Inferior parietal cortex (tissue), 1 donor: Measurements from ENCODE around the gene SDF2L1.
"Not testable (repeated sequence)": the region's sequence is repeated elsewhere in the genome, so short reads cannot be mapped to it uniquely, and the experiment has no call there.

Experiments used
- DNase-seq: peaks from one replicate; pipeline ENCODE4 v3.0.0-alpha.2; 2016; ENCODE audit errors: extremely low spot score

Gene SDF2L1

GRCh38 chr22:21686634-21687393 lies 44.7 kb downstream of the SDF2L1 start:
- DNase-seq = no peak

DNA sequence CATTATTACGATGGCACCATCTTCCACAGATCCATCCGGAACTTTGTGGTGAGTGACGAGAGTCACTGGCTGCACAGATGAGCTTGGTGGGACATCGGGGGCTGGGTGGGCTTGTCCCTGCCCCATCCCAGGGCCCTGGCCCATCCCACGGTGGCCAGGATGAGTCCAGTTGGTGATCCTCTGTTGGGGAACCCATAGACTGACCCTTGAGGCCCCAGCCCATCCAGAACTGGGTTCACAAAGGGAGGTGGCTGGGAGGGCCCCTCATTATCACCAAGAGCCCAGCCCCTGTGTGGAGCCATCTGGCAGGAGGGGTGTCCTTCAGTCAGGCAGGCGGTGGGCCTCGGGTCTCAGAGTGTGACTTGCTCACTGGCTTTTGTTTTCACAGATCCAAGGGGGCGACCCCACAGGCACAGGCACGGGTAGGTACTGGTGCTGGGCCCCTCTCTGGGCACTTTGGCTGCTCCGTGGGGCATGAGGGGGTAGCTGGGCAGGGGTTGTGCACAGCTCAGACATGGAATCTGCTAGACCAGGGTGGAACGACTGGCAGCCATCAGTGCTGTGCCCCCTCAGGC lies 45.7 kb downstream of the SDF2L1 start:
- no peak for DNase-seq

- DNase-seq = no peak
These were observed 46.2 kb downstream of the SDF2L1 start for GRCh38 chr22:21688341-21688705.

- DNase-seq = no peak
These were observed 46.7 kb downstream of the SDF2L1 start for GRCh38 chr22:21688706-21689381.

DNA sequence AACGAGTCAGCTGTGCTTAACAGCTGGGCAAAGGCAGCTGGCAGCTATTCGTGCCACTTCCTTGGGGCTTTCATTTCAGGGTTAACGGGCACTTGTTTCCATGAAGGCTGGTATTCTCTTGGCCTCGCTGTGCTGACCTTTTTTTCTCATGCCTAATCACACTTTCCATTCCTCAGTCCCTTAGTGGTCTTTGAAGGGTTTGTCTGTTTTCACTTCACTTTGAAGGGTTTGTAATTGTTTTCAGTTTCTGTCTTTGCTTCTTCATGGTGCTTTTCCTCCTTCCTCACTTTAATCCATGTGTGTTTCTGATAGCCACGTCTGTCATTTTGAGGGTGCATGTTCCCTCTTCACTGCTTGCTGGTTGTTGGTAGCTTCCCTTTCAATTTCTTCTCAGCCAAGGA lies 48.3 kb downstream of the SDF2L1 start:
- no peak for DNase-seq

DNA sequence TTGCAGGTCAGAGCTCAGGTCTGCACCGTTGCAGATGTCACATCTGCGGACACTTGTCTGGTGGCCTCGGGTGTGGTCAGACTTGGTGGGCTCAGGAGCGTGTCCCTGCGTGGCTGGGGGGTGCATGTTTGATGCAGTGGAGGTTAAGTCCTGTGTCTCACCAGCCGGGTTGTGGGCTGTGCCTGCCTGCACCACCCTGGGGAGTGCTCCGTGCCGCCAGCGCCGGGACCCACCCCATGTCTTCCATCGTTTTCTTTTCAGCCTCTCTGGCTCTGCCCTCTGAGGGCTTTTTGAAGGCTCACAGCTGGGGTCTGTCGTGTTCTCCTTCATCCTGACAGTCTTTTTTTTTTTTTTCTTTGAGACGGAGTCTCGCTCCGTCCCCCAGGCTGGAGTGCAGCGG lies 49.7 kb downstream of the SDF2L1 start:
- no peak for DNase-seq

- DNase-seq = not testable (repeated sequence)
These were observed 50.8 kb downstream of the SDF2L1 start for GRCh38 chr22:21692856-21693255.

DNA sequence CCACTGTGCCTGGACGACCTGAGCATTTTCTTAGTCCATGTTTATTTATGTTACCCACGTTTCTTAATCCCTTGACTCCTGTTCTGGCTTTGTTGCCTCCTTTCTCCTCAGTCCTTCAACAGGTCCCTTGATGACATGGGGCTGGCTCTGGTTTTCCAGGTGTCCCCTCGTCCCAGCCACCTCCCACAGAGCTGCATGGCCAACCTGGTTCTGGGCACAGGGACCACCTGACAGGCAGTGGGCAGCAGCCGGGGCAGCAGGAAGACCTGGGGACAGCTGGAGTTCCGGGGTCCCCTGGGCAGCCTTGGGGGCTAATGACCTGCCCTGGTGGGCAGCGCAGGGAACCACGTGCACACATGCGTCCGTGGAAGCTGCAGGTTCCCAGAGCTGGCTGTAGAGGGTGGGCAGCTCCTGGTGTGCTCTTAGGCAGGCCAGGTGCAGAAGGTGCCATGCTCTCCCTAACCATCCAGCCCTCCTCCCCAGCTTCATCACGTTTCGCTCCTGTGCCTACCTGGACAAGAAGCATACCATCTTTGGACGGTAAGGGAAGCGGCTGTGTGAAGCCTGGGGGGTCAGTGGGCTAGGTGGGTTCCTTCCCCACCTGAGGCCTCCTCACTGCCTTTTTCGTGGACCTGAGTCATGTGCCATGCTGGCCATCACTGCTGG lies 51.4 kb downstream of the SDF2L1 start:
- DNase-seq = no peak
